Measurements from ENCODE around the gene ME2.

ME2 gene

DNA sequence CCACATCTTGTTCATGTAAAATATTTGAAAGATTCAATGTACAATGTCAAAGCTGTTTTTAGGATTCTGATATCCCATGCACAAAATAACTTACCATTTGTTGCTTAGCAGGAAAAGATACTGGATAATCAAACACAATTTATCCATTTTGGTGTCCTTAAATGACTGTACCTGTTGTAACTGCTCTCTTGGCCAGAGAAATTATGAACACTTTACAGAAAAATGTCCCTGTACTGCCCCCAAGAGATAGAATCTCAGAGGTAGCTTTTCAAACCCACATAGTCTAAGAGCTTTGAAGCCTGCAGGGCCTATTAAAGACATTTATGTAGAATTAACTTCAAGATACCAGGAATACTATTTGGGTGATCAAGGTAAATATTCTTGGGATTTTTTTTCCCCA, 12.2 kb upstream of the ME2 start:
- no peaks in the 10 kb centered on the region for H4K20me1 ChIP-seq (ENCODE audit: control insufficient read depth, insufficient read depth, low read depth, low read length)
- H3K4me3 ChIP-seq (ENCODE audit: low read length), result no peak overlapping the region
- H3K79me2 ChIP-seq (ENCODE audit: control insufficient read depth, low read length), result no peaks in the 10 kb centered on the region
- H3K4me2 ChIP-seq (ENCODE audit: low read length), result no peak overlapping the region
- H3K9me2 ChIP-seq (replicated peaks; ENCODE audit: control insufficient read depth, low read length), result no peaks in the 10 kb centered on the region
- H3K27ac ChIP-seq (ENCODE audit: low read depth, low read length), result no peak overlapping the region
- H3K27me3 ChIP-seq (ENCODE audit: control insufficient read depth, low read length), result no peaks in the 10 kb centered on the region
- H3F3A ChIP-seq (ENCODE audit: control insufficient read depth, insufficient read depth), result no peaks in the 10 kb centered on the region
- TF ChIP-seq, protein P1, sequence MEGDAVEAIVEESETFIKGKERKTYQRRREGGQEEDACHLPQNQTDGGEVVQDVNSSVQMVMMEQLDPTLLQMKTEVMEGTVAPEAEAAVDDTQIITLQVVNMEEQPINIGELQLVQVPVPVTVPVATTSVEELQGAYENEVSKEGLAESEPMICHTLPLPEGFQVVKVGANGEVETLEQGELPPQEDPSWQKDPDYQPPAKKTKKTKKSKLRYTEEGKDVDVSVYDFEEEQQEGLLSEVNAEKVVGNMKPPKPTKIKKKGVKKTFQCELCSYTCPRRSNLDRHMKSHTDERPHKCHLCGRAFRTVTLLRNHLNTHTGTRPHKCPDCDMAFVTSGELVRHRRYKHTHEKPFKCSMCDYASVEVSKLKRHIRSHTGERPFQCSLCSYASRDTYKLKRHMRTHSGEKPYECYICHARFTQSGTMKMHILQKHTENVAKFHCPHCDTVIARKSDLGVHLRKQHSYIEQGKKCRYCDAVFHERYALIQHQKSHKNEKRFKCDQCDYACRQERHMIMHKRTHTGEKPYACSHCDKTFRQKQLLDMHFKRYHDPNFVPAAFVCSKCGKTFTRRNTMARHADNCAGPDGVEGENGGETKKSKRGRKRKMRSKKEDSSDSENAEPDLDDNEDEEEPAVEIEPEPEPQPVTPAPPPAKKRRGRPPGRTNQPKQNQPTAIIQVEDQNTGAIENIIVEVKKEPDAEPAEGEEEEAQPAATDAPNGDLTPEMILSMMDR (IDR thresholded peaks at IDR 0.05; ENCODE audit: low read depth, low read length, poor library complexity, severe bottlenecking), result peak; percentile 36
- TF ChIP-seq EZH2phosphoT487 (IDR thresholded peaks at IDR 0.05; ENCODE audit: borderline replicate concordance, low read length), result no peak
- H3K4me1 ChIP-seq (ENCODE audit: control insufficient read depth, low read length), result peaks cover 8% of the 10 kb centered on the region
- H3K36me3 ChIP-seq (ENCODE audit: control insufficient read depth, low read length), result no peaks in the 10 kb centered on the region
- H3K9me3 ChIP-seq (ENCODE audit: control insufficient read depth, insufficient read depth, low read length), result no peaks in the 10 kb centered on the region

DNA sequence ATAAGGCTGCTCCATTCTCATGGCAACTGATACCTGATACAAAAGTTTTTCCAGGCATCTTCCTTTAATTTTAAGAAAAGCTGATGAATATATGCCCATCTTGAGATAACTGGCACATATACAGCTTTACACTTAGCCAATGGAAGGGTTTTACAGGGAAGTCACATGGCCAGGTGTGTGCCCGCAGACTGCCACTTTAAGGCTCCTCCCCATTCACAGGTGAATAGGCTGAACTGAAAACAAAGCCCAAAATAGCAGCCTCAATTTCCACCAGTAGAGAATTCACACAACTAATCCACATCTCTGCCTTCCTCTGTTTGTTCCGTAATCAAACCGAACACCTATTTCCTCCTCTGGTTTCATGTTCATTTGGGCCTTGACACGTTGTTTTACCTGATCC, 9.8 kb upstream of the ME2 start:
- no peak overlapping the region for H3K27ac ChIP-seq (ENCODE audit: low read depth, low read length)
- no peaks in the 10 kb centered on the region for H3F3A ChIP-seq (ENCODE audit: control insufficient read depth, insufficient read depth)
- no peaks in the 10 kb centered on the region for H3K4me1 ChIP-seq (ENCODE audit: control insufficient read depth, low read length)
- no peaks in the 10 kb centered on the region for H3K79me2 ChIP-seq (ENCODE audit: control insufficient read depth, low read length)
- H3K4me2 ChIP-seq (ENCODE audit: low read length), result no peak overlapping the region
- no peaks in the 10 kb centered on the region for H3K9me2 ChIP-seq (replicated peaks; ENCODE audit: control insufficient read depth, low read length)
- TF ChIP-seq, protein P1 (IDR thresholded peaks at IDR 0.05; ENCODE audit: low read depth, low read length, poor library complexity, severe bottlenecking), result no peak
- no peak for TF ChIP-seq EZH2phosphoT487 (IDR thresholded peaks at IDR 0.05; ENCODE audit: borderline replicate concordance, low read length)
- H3K9me3 ChIP-seq (ENCODE audit: control insufficient read depth, insufficient read depth, low read length), result no peaks in the 10 kb centered on the region
- no peak overlapping the region for H3K4me3 ChIP-seq (ENCODE audit: low read length)
- no peaks in the 10 kb centered on the region for H4K20me1 ChIP-seq (ENCODE audit: control insufficient read depth, insufficient read depth, low read depth, low read length)
- no peaks in the 10 kb centered on the region for H3K27me3 ChIP-seq (ENCODE audit: control insufficient read depth, low read length)
- H3K36me3 ChIP-seq (ENCODE audit: control insufficient read depth, low read length), result no peaks in the 10 kb centered on the region

DNA sequence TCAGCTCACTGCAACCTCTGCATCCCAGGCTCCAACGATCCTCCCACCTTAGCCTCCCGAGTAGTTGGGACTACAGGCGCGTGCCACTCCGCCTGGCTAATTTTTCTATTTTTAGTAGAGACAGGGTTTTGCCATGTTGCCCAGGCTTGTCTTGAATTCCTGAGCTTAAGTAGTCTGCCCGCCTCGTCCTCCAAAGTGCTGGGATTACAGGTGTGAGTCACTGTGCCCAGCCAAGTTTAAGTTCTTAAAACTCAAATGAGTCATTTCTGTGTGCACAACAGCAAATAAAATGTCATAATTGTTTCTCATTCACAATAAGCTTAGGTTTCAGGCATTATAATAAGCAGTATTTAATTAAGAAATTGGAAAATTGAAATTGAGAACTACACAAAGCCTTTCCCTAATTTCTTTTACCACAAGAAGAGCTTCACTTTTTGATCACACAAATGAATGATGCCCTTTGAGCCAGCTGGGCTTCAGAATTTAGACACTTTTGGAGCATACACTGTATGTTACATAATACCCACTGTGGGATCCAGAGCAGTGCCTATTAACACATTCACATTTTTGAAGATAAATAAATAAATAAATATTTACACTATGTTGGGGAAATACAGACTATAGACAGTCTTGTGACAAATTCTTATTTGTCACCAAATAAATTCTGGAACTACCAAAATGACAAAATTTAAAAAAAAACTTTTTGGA, 8.6 kb upstream of the ME2 start:
- Histone ChIP-seq H3K79me2 (ENCODE audit: control insufficient read depth, low read length) (no peaks in the 10 kb centered on the region), H3K27ac (ENCODE audit: low read depth, low read length) (no peak overlapping the region), H3K4me3 (ENCODE audit: low read length) (no peak overlapping the region), H3K4me1 (ENCODE audit: control insufficient read depth, low read length) (no peaks in the 10 kb centered on the region), H3K4me2 (ENCODE audit: low read length) (no peak overlapping the region), H3F3A (ENCODE audit: control insufficient read depth, insufficient read depth) (no peaks in the 10 kb centered on the region), H3K27me3 (ENCODE audit: control insufficient read depth, low read length) (no peaks in the 10 kb centered on the region), H3K9me2 (replicated peaks; ENCODE audit: control insufficient read depth, low read length) (no peaks in the 10 kb centered on the region), H4K20me1 (ENCODE audit: control insufficient read depth, insufficient read depth, low read depth, low read length) (no peaks in the 10 kb centered on the region), H3K9me3 (ENCODE audit: control insufficient read depth, insufficient read depth, low read length) (no peaks in the 10 kb centered on the region), H3K36me3 (ENCODE audit: control insufficient read depth, low read length) (no peaks in the 10 kb centered on the region)
- TF ChIP-seq, protein P1 (IDR thresholded peaks at IDR 0.05; ENCODE audit: low read depth, low read length, poor library complexity, severe bottlenecking), result no peak
- no peak for TF ChIP-seq EZH2phosphoT487 (IDR thresholded peaks at IDR 0.05; ENCODE audit: borderline replicate concordance, low read length)
